SU-DHL-6 (cell line): Measurements from ENCODE around the gene SLC22A5.

Experiments used
- EZH2phosphoT487 ChIP-seq: fragments of 200-600 bp; sonication (generic), shearing (Covaris generic); conservative IDR thresholded peaks from 2 replicates; pipeline ENCODE4 v1.6.1; 2018; ENCODE audit warnings: mild to moderate bottlenecking, antibody characterized with exemption, low read length, moderate library complexity, mixed read lengths
- TF ChIP-seq, protein P1 (sequence below): fragments of 200-600 bp; sonication (generic); IDR thresholded peaks from one replicate; pipeline ENCODE4 v1.5.1; 2017; ENCODE audit warnings: antibody characterized with exemption, mild to moderate bottlenecking, low read length, moderate library complexity; ENCODE audit not compliant: insufficient read depth, poor library complexity, severe bottlenecking

- TF ChIP-seq, protein P1, sequence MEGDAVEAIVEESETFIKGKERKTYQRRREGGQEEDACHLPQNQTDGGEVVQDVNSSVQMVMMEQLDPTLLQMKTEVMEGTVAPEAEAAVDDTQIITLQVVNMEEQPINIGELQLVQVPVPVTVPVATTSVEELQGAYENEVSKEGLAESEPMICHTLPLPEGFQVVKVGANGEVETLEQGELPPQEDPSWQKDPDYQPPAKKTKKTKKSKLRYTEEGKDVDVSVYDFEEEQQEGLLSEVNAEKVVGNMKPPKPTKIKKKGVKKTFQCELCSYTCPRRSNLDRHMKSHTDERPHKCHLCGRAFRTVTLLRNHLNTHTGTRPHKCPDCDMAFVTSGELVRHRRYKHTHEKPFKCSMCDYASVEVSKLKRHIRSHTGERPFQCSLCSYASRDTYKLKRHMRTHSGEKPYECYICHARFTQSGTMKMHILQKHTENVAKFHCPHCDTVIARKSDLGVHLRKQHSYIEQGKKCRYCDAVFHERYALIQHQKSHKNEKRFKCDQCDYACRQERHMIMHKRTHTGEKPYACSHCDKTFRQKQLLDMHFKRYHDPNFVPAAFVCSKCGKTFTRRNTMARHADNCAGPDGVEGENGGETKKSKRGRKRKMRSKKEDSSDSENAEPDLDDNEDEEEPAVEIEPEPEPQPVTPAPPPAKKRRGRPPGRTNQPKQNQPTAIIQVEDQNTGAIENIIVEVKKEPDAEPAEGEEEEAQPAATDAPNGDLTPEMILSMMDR = no peak
- no peak for TF ChIP-seq EZH2phosphoT487
These were observed 23.7 kb downstream of the SLC22A5 start for GRCh38 chr5:132392978-132393825.
